Mesenchymal stem cell (in vitro differentiated cells and primary cell): ENCODE data around the gene ATP2B1.

ENCODE experiments used
- DNase-seq: peaks from one replicate; pipeline ENCODE4 v3.0.0-alpha.2; 2013
- H2AFZ ChIP-seq: one replicate; pipeline ENCODE4 v1.6.1; 2013; ENCODE audit warnings: low read depth, mild to moderate bottlenecking, control low read depth, inconsistent platforms, low read length, moderate library complexity
- H2AK5ac ChIP-seq: 2 replicates; pipeline ENCODE4 v1.6.1; 2013; ENCODE audit warnings: low read length, moderate library complexity, mild to moderate bottlenecking, inconsistent platforms; ENCODE audit not compliant: severe bottlenecking
- H2BK120ac ChIP-seq: one replicate; pipeline ENCODE4 v1.6.1; 2013; ENCODE audit warnings: low read depth, mild to moderate bottlenecking, inconsistent platforms, low read length, moderate library complexity
- H2BK12ac ChIP-seq, 2 experiments: one replicate each; pipeline ENCODE4 v1.6.1; 2013; ENCODE audit warnings: inconsistent platforms in 2 of 2, low read length in 2 of 2, mild to moderate bottlenecking in 2 of 2, moderate library complexity in 2 of 2, control low read depth in 1 of 2
- H2BK15ac ChIP-seq: one replicate; pipeline ENCODE4 v1.6.1; 2013; ENCODE audit warnings: mild to moderate bottlenecking, low read depth, inconsistent platforms; ENCODE audit not compliant: poor library complexity, severe bottlenecking
- H2BK5ac ChIP-seq: 2 replicates; pipeline ENCODE4 v1.6.1; 2013; ENCODE audit warnings: low read depth, mild to moderate bottlenecking, low read length, control low read depth, inconsistent platforms; ENCODE audit not compliant: poor library complexity, severe bottlenecking
- H3K14ac ChIP-seq, 2 experiments: one replicate each; pipeline ENCODE4 v1.6.1; 2013; ENCODE audit warnings: inconsistent platforms in 2 of 2, low read length in 2 of 2, control low read depth in 1 of 2, mild to moderate bottlenecking in 1 of 2, moderate library complexity in 1 of 2
- H3K18ac ChIP-seq, 2 experiments: one replicate each; pipeline ENCODE4 v1.6.1; 2013; ENCODE audit warnings: inconsistent platforms in 2 of 2, low read length in 2 of 2, control low read depth in 1 of 2, low read depth in 1 of 2, mild to moderate bottlenecking in 1 of 2
- H3K23ac ChIP-seq, 2 experiments: one replicate each; pipeline ENCODE4 v1.6.1; 2013; ENCODE audit warnings: inconsistent platforms in 2 of 2, low read length in 2 of 2, mild to moderate bottlenecking in 2 of 2, moderate library complexity in 2 of 2, control low read depth in 1 of 2
- H3K27ac ChIP-seq: 2 replicates; pipeline ENCODE4 v1.5.1; 2013; ENCODE audit warnings: mild to moderate bottlenecking, moderate library complexity, low read length, control low read depth, inconsistent platforms; ENCODE audit not compliant: poor library complexity, severe bottlenecking
- H3K27me3 ChIP-seq, 2 experiments: 2 replicates each; pipeline versions ENCODE4 v1.6.1 to v1.7.0; 2013; ENCODE audit warnings: low read length in 2 of 2, mild to moderate bottlenecking in 2 of 2, moderate library complexity in 2 of 2, control low read depth in 1 of 2, inconsistent platforms in 1 of 2; ENCODE audit not compliant: control insufficient read depth in 1 of 2, insufficient read depth in 1 of 2
- H3K36me3 ChIP-seq, 2 experiments: 2 replicates each; pipeline versions ENCODE4 v1.6.1 to v1.7.0; 2013; ENCODE audit warnings: low read length in 2 of 2, control low read depth in 1 of 2, inconsistent platforms in 1 of 2, low read depth in 1 of 2, mild to moderate bottlenecking in 1 of 2; ENCODE audit not compliant: insufficient read depth in 2 of 2, control insufficient read depth in 1 of 2
- H3K4ac ChIP-seq, 2 experiments: one replicate each; pipeline ENCODE4 v1.6.1; 2013; ENCODE audit warnings: inconsistent platforms in 2 of 2, low read length in 2 of 2, mild to moderate bottlenecking in 2 of 2, moderate library complexity in 2 of 2, control low read depth in 1 of 2, low read depth in 1 of 2
- H3K4me1 ChIP-seq: 2 replicates; pipeline ENCODE4 v1.6.1; 2013; ENCODE audit warnings: low read depth, low read length, control low read depth; ENCODE audit not compliant: control insufficient read depth, insufficient read depth
- H3K4me2 ChIP-seq: 2 replicates; pipeline ENCODE4 v1.6.1; 2013; ENCODE audit warnings: low read length, mild to moderate bottlenecking, inconsistent platforms; ENCODE audit not compliant: poor library complexity, severe bottlenecking
- H3K4me3 ChIP-seq, 2 experiments: 2 replicates each; pipeline versions ENCODE4 v1.5.1 to v1.7.0; 2013; ENCODE audit warnings: low read length in 2 of 2, mild to moderate bottlenecking in 2 of 2, control low read depth in 1 of 2, low read depth in 1 of 2; ENCODE audit not compliant: insufficient read depth in 1 of 2
- H3K79me1 ChIP-seq: replicated peaks from 2 replicates; pipeline ENCODE4 v1.6.1; 2013; ENCODE audit warnings: mild to moderate bottlenecking, control low read depth, low read length, inconsistent platforms; ENCODE audit not compliant: poor library complexity, severe bottlenecking
- H3K9ac ChIP-seq: 2 replicates; pipeline ENCODE4 v1.7.0; 2013; ENCODE audit warnings: mild to moderate bottlenecking, low read length, moderate library complexity
- H3K9me3 ChIP-seq: 2 replicates; pipeline ENCODE4 v1.7.0; 2013; ENCODE audit warnings: mild to moderate bottlenecking, low read length; ENCODE audit not compliant: control insufficient read depth
- H4K8ac ChIP-seq: one replicate; pipeline ENCODE4 v1.6.1; 2013; ENCODE audit warnings: inconsistent platforms, mild to moderate bottlenecking, low read length, moderate library complexity
- H4K91ac ChIP-seq: one replicate; pipeline ENCODE4 v1.6.1; 2013; ENCODE audit warnings: mild to moderate bottlenecking, low read length, inconsistent platforms
- WGBS: methylation state at CpG from one replicate; pipeline ENCODE4 v1.1.7; 2013; ENCODE audit warnings: mixed read lengths; 5-methylcytosine and 5-hydroxymethylcytosine counted together

Gene ATP2B1

GRCh38 chr12:89566615-89567014 is 142.0 kb downstream of the ATP2B1 start:
- no peaks in the 10 kb centered on the region for H3K79me1 ChIP-seq
- H3K36me3 ChIP-seq: no peaks in the 10 kb centered on the region
- H3K14ac ChIP-seq: no peak overlapping the region
- no peak overlapping the region for H4K91ac ChIP-seq
- no peaks in the 10 kb centered on the region for H3K4me1 ChIP-seq
- H3K27ac ChIP-seq: no peak overlapping the region
- H3K4me3 ChIP-seq: no peak overlapping the region
- no peak overlapping the region for H2AK5ac ChIP-seq
- no peak overlapping the region for H3K4me2 ChIP-seq
- H3K18ac ChIP-seq: no peak overlapping the region
- H3K23ac ChIP-seq: no peak overlapping the region
- no peak overlapping the region for H3K9ac ChIP-seq
- no peak overlapping the region for H2BK5ac ChIP-seq
- no peak overlapping the region for H2AFZ ChIP-seq
- H3K4ac ChIP-seq: no peak overlapping the region
- no peaks in the 10 kb centered on the region for H3K27me3 ChIP-seq
- H4K8ac ChIP-seq: no peak overlapping the region
- no peak for DNase-seq
- H2BK120ac ChIP-seq: no peak overlapping the region
- H3K9me3 ChIP-seq: no peaks in the 10 kb centered on the region
- no peak overlapping the region for H2BK12ac ChIP-seq
- H2BK15ac ChIP-seq: no peak overlapping the region

GRCh38 chr12:89565002-89565401 is 143.6 kb downstream of the ATP2B1 start:
- Histone ChIP-seq H3K14ac (no peak overlapping the region), H2AFZ (no peak overlapping the region), H3K9me3 (peaks cover 2% of the 10 kb centered on the region), H3K4me1 (no peaks in the 10 kb centered on the region), H3K4me3 (no peak overlapping the region), H2AK5ac (no peak overlapping the region), H3K4me2 (no peak overlapping the region), H3K27me3 (no peaks in the 10 kb centered on the region), H4K91ac (no peak overlapping the region), H3K36me3 (no peaks in the 10 kb centered on the region), H4K8ac (no peak overlapping the region), H3K9ac (no peak overlapping the region), H2BK12ac (no peak overlapping the region), H2BK120ac (no peak overlapping the region), H2BK5ac (no peak overlapping the region), H2BK15ac (no peak overlapping the region), H3K4ac (no peak overlapping the region), H3K27ac (no peak overlapping the region), H3K79me1 (no peaks in the 10 kb centered on the region), H3K23ac (no peak overlapping the region), H3K18ac (no peak overlapping the region)
- no peak for DNase-seq

GRCh38 chr12:89559753-89560152 is 148.9 kb downstream of the ATP2B1 start:
- Histone ChIP-seq H3K9ac (no peak overlapping the region), H3K9me3 (peaks cover 2% of the 10 kb centered on the region), H2BK5ac (no peak overlapping the region), H4K91ac (no peak overlapping the region), H4K8ac (no peak overlapping the region), H3K27ac (no peak overlapping the region), H2BK120ac (no peak overlapping the region), H3K36me3 (no peaks in the 10 kb centered on the region), H3K14ac (no peak overlapping the region), H3K4ac (no peak overlapping the region), H2AK5ac (no peak overlapping the region), H2BK12ac (no peak overlapping the region), H3K18ac (no peak overlapping the region), H2BK15ac (no peak overlapping the region), H3K27me3 (no peaks in the 10 kb centered on the region), H3K4me2 (no peak overlapping the region), H2AFZ (no peak overlapping the region), H3K4me3 (no peak overlapping the region), H3K4me1 (no peaks in the 10 kb centered on the region), H3K23ac (no peak overlapping the region), H3K79me1 (no peaks in the 10 kb centered on the region)
- no peak for DNase-seq
- 90% methylated on average over 10 of the region's 10 CpGs for WGBS

- DNase-seq: no peak
- no peak overlapping the region for H3K14ac ChIP-seq
- H3K9me3 ChIP-seq: peaks cover 2% of the 10 kb centered on the region
- H2BK5ac ChIP-seq: no peak overlapping the region
- no peak overlapping the region for H3K4ac ChIP-seq
- H3K79me1 ChIP-seq: no peaks in the 10 kb centered on the region
- no peak overlapping the region for H3K4me3 ChIP-seq
- H3K4me1 ChIP-seq: no peaks in the 10 kb centered on the region
- H4K91ac ChIP-seq: no peak overlapping the region
- no peak overlapping the region for H4K8ac ChIP-seq
- no peak overlapping the region for H2BK120ac ChIP-seq
- no peak overlapping the region for H2BK15ac ChIP-seq
- WGBS: 86% methylated on average over 2 of the region's 2 CpGs
- H2AFZ ChIP-seq: no peak overlapping the region
- H3K27me3 ChIP-seq: no peaks in the 10 kb centered on the region
- H3K9ac ChIP-seq: no peak overlapping the region
- H3K4me2 ChIP-seq: no peak overlapping the region
- no peaks in the 10 kb centered on the region for H3K36me3 ChIP-seq
- no peak overlapping the region for H3K23ac ChIP-seq
- H3K18ac ChIP-seq: no peak overlapping the region
- H2BK12ac ChIP-seq: no peak overlapping the region
- H2AK5ac ChIP-seq: no peak overlapping the region
- no peak overlapping the region for H3K27ac ChIP-seq
Measured at GRCh38 chr12:89556976-89557375, 151.7 kb downstream of the ATP2B1 start.
